Esophagus muscularis mucosa (tissue), 4 donors: ENCODE measurements around the gene SSTR4.

Experiments used
- EP300 ChIP-seq: sonication (generic); formaldehyde crosslinking; IDR thresholded peaks from one replicate; pipeline ENCODE4 v1.6.1; 2017; ENCODE audit warnings: antibody characterized with exemption
- POLR2A ChIP-seq: fragments of 450-650 bp; IDR thresholded peaks from one replicate; pipeline ENCODE4 v1.6.1; 2017; ENCODE audit warnings: antibody characterized with exemption, moderate library complexity, mild to moderate bottlenecking, low read depth
- TF ChIP-seq, protein P1 (sequence below), 3 experiments: fragments of 200-600 bp in 2 of 3; fragments of 450-650 bp in 1 of 3; sonication (generic) in 2 of 3; IDR thresholded peaks; one replicate each; pipeline ENCODE4 v1.5.1; 2017 to 2019; ENCODE audit warnings: antibody characterized with exemption in 3 of 3, mild to moderate bottlenecking in 2 of 3, moderate library complexity in 1 of 3

DNA sequence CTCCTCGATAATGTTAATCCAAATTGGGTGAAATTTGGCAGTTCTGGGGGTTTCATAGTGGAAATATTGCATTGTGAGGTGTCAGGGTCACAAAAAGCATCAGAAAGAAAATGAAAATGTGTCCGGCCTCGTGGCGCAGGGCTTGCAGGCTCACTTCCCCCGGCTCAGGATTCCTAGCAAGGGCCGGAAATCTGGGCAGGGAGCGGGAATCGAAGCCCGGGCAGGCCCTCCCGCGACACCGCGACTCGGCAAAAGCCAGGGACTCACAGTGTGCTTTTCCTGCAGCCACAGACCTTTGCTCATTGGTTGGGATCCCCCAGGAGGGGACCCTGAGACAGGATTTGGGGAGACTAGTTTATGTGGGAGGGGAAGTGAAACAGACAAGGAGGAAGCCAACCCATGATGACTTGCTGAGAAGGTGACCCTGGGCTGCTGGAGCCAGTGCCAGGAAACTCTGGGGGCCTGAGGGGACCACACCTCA is 51.9 kb downstream of the SSTR4 start:
- TF ChIP-seq, protein P1, sequence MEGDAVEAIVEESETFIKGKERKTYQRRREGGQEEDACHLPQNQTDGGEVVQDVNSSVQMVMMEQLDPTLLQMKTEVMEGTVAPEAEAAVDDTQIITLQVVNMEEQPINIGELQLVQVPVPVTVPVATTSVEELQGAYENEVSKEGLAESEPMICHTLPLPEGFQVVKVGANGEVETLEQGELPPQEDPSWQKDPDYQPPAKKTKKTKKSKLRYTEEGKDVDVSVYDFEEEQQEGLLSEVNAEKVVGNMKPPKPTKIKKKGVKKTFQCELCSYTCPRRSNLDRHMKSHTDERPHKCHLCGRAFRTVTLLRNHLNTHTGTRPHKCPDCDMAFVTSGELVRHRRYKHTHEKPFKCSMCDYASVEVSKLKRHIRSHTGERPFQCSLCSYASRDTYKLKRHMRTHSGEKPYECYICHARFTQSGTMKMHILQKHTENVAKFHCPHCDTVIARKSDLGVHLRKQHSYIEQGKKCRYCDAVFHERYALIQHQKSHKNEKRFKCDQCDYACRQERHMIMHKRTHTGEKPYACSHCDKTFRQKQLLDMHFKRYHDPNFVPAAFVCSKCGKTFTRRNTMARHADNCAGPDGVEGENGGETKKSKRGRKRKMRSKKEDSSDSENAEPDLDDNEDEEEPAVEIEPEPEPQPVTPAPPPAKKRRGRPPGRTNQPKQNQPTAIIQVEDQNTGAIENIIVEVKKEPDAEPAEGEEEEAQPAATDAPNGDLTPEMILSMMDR (IDR thresholded peaks at IDR 0.05), result no peak
- TF ChIP-seq POLR2A (no peak), EP300 (no peak)
